Thyroid gland (tissue), 4 donors: Measurements from ENCODE around the gene SPINT2.

Experiments used
- CTCF ChIP-seq, 6 experiments: fragments of 200-600 bp in 3 of 6; fragments of 450-650 bp in 3 of 6; sonication (generic) in 3 of 6; IDR thresholded peaks; one replicate each; pipeline ENCODE4 v1.5.1; 2016 to 2019; ENCODE audit warnings: antibody characterized with exemption in 6 of 6, mild to moderate bottlenecking in 2 of 6, inconsistent platforms in 1 of 6, moderate library complexity in 1 of 6
- POLR2A ChIP-seq, 2 donors: fragments of 450-650 bp; IDR thresholded peaks; one replicate each; pipeline ENCODE4 v1.6.1; 2017; ENCODE audit warnings: antibody characterized with exemption in 2 of 2, mild to moderate bottlenecking in 2 of 2, moderate library complexity in 1 of 2

DNA sequence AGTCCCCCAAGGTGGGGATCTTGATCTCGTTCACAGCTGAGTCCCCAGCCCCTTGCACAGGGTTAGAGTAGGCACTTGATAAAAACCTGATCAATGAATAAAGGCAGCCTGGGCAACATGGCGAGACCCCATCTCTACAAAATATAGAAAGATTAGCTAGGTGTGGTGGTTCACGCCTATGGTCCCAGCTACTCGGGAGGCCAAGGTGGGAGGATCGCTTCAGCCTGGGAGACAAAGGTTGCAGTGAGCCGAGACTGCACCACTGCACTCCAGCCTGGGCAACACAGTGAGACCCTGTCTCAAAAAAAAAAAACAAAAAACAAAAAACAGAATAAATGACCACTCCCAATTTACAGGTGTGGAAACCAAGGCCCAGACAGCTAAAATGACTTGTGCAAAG is 46.6 kb downstream of the SPINT2 start:
- TF ChIP-seq CTCF (IDR thresholded peaks at IDR 0.05) (no peak), POLR2A (IDR thresholded peaks at IDR 0.05) (no peak)
